HG03039 (cell line): ENCODE data around the gene AVPR2.

Experiments used
- ATAC-seq: cut with Tn5 transposase; IDR thresholded peaks from one replicate; pipeline ENCODE4 v1.9.1; 2021; ENCODE audit warnings: mild to moderate bottlenecking, moderate library complexity; ENCODE audit not compliant: unreplicated experiment

Gene AVPR2

GRCh38 chrX:153910446-153910845 is 6.0 kb downstream of the AVPR2 start:
- no peak for ATAC-seq

GRCh38 chrX:153911798-153912197 is 7.3 kb downstream of the AVPR2 start:
- no peak for ATAC-seq

GRCh38 chrX:153913211-153913610 is 8.7 kb downstream of the AVPR2 start:
- ATAC-seq, result no peak

- no peak for ATAC-seq
Observed at GRCh38 chrX:153913701-153914100, 9.2 kb downstream of the AVPR2 start.

- no peak for ATAC-seq
Observed at GRCh38 chrX:153917869-153918268, 13.4 kb downstream of the AVPR2 start.

- ATAC-seq, result no peak
Observed at GRCh38 chrX:153919281-153919680, 14.8 kb downstream of the AVPR2 start.

GRCh38 chrX:153920546-153920945 is 16.1 kb downstream of the AVPR2 start:
- no peak for ATAC-seq

GRCh38 chrX:153921070-153921469 is 16.6 kb downstream of the AVPR2 start:
- no peak for ATAC-seq

GRCh38 chrX:153921511-153922446 is 17.3 kb downstream of the AVPR2 start:
- no peak for ATAC-seq

- no peak for ATAC-seq
Observed at GRCh38 chrX:153922932-153923857, 18.7 kb downstream of the AVPR2 start.

GRCh38 chrX:153924149-153924861 is 19.8 kb downstream of the AVPR2 start:
- no peak for ATAC-seq

GRCh38 chrX:153925387-153925738 is 20.9 kb downstream of the AVPR2 start:
- no peak for ATAC-seq

GRCh38 chrX:153925739-153926551 is 21.5 kb downstream of the AVPR2 start, which contains the start of gene ARHGAP4:
TSS of gene ARHGAP4 (minus strand) at chrX:153926264. CDS start at chrX:153926202, 62 bp downstream.
- ATAC-seq, result peak; percentile 21

GRCh38 chrX:153926552-153926857 is 22.0 kb downstream of the AVPR2 start:
- no peak for ATAC-seq

- no peak for ATAC-seq
Observed at GRCh38 chrX:153926858-153927671, 22.6 kb downstream of the AVPR2 start.

- ATAC-seq, result no peak
Observed at GRCh38 chrX:153927672-153927921, 23.1 kb downstream of the AVPR2 start.

GRCh38 chrX:153927922-153928760 is 23.7 kb downstream of the AVPR2 start:
- ATAC-seq, result peak; percentile 68

- ATAC-seq, result no peak
Observed at GRCh38 chrX:153928846-153929245, 24.4 kb downstream of the AVPR2 start.

- no peak for ATAC-seq
Observed at GRCh38 chrX:153929576-153929975, 25.1 kb downstream of the AVPR2 start.
